Measurements from ENCODE around the gene FRAS1. TPM values are rescaled to one million over a fixed set of nuclear protein-coding genes. Genes with fewer than 3 reads are reported as not detected.

FRAS1 gene
- total RNA-seq, 1 experiment from 2014 or later = 0.23 TPM

- POLR2A ChIA-PET = no interaction called here
- Histone ChIP-seq H3K27ac (ENCODE audit: low read length) (no peak overlapping the region), H3K36me3 (ENCODE audit: control insufficient read depth, insufficient read depth, low read length) (no peaks in the 10 kb centered on the region), H3K4me3 (ENCODE audit: low read depth in 2 of 2, low read length in 2 of 2) (no peak overlapping the region), H3K27me3 (ENCODE audit: control insufficient read depth, insufficient read depth, low read length) (no peaks in the 10 kb centered on the region), H3K9me3 (ENCODE audit: control insufficient read depth, insufficient read depth, low read depth, low read length) (no peaks in the 10 kb centered on the region), H3K4me1 (ENCODE audit: control insufficient read depth, insufficient read depth, low read length) (no peaks in the 10 kb centered on the region)
- BruUV-seq (replicated peaks) = no TSS peak
- CTCF ChIA-PET = no interaction called here
- intact Hi-C loops (cut with micrococcal nuclease; ENCODE audit: unreplicated experiment) (no loop called here), in situ Hi-C loops (cut with HindIII; ENCODE audit: low pct_unique_long_range_greater_than_20kb, low sequenced_read_pairs) (no loop called here)
- DNase-seq (ENCODE audit: low read depth, low spot score) (no peak), ATAC-seq (no peak)
- TF ChIP-seq SIN3A (IDR thresholded peaks at IDR 0.05; ENCODE audit: borderline replicate concordance, insufficient read depth, low read depth, low read length) (no peak), POLR2AphosphoS5 (IDR thresholded peaks at IDR 0.05; ENCODE audit: low read depth, low read length) (no peak), REST (IDR thresholded peaks at IDR 0.05; ENCODE audit: insufficient read depth in 1 of 2, low read depth in 2 of 2, low read length in 1 of 2) (no peak), TCF7L2 (IDR thresholded peaks at IDR 0.05; ENCODE audit: low read depth, low read length) (no peak), CTCF (IDR thresholded peaks at IDR 0.05) (no peak)
These were observed 9.8 kb upstream of the FRAS1 start for GRCh38 chr4:78047366-78047765.

GRCh38 chr4:78056265-78057129 lies 626 bp upstream of the FRAS1 start:
- POLR2A ChIA-PET = no interaction called here
- Histone ChIP-seq H3K4me1 (ENCODE audit: control insufficient read depth, insufficient read depth, low read length) (peaks cover 3% of the 10 kb centered on the region; the same call in 1 of the 2 replicates), H3K36me3 (ENCODE audit: control insufficient read depth, insufficient read depth, low read length) (peaks cover 3% of the 10 kb centered on the region; the same call in 1 of the 2 replicates), H3K27me3 (ENCODE audit: control insufficient read depth, insufficient read depth, low read length) (peaks cover 19% of the 10 kb centered on the region), H3K27ac (ENCODE audit: low read length) (no peak overlapping the region), H3K4me3 (ENCODE audit: low read depth in 2 of 2, low read length in 2 of 2) (peak overlapping the region; percentile 47 to 60), H3K9me3 (ENCODE audit: control insufficient read depth, insufficient read depth, low read depth, low read length) (no peaks in the 10 kb centered on the region)
- intact Hi-C loops (cut with micrococcal nuclease; ENCODE audit: unreplicated experiment) (loop anchor here (5.0 kb wide), 1 partner anchor 456 kb away; no protein-coding TSS in a partner anchor), in situ Hi-C loops (cut with HindIII; ENCODE audit: low pct_unique_long_range_greater_than_20kb, low sequenced_read_pairs) (no loop called here)
- DNase-seq (ENCODE audit: low read depth, low spot score) (no peak), ATAC-seq (peak; percentile 61)
- no peak for TF ChIP-seq SIN3A (IDR thresholded peaks at IDR 0.05; ENCODE audit: borderline replicate concordance, insufficient read depth, low read depth, low read length)
- TF ChIP-seq POLR2AphosphoS5 (IDR thresholded peaks at IDR 0.05; ENCODE audit: low read depth, low read length) = no peak
- TF ChIP-seq CTCF (IDR thresholded peaks at IDR 0.05) = no peak
- no peak for TF ChIP-seq REST (IDR thresholded peaks at IDR 0.05; ENCODE audit: insufficient read depth in 1 of 2, low read depth in 2 of 2, low read length in 1 of 2)
- TF ChIP-seq TCF7L2 (IDR thresholded peaks at IDR 0.05; ENCODE audit: low read depth, low read length) = no peak
- CTCF ChIA-PET = no interaction called here
- BruUV-seq (replicated peaks) = no TSS peak

All from Panc1 (cell line).